Liver (tissue), 9 donors: ENCODE data around the gene MRPL19. TPM values are rescaled to one million over a fixed set of nuclear protein-coding genes. Genes with fewer than 3 reads are reported as not detected.

Experiments
- DNase-seq: peaks from one replicate; pipeline ENCODE4 v3.0.0-alpha.2; 2017; ENCODE audit warnings: low spot score
- H3K27ac ChIP-seq, 2 donors: one replicate each; pipeline ENCODE4 v1.7.0; 2013; ENCODE audit warnings: inconsistent platforms in 2 of 2, low read length in 2 of 2, control low read depth in 1 of 2, low read depth in 1 of 2, mild to moderate bottlenecking in 1 of 2
- H3K27me3 ChIP-seq, 4 donors: one replicate each; pipeline versions ENCODE4 v1.6.1 to v1.7.0; 2013; ENCODE audit warnings: low read length in 3 of 4, inconsistent platforms in 1 of 4, mild to moderate bottlenecking in 1 of 4, moderate library complexity in 1 of 4; ENCODE audit not compliant: control insufficient read depth in 4 of 4, insufficient read depth in 4 of 4
- H3K36me3 ChIP-seq, 4 donors: one replicate each; pipeline versions ENCODE4 v1.6.1 to v1.7.0; 2013; ENCODE audit warnings: low read length in 3 of 4, mild to moderate bottlenecking in 3 of 4, low read depth in 1 of 4, moderate library complexity in 1 of 4; ENCODE audit not compliant: control insufficient read depth in 4 of 4, insufficient read depth in 3 of 4
- H3K4me1 ChIP-seq, 4 donors: one replicate each; pipeline versions ENCODE4 v1.6.1 to v1.7.0; 2013; ENCODE audit warnings: low read length in 3 of 4, mild to moderate bottlenecking in 3 of 4, moderate library complexity in 1 of 4; ENCODE audit not compliant: control insufficient read depth in 4 of 4, insufficient read depth in 4 of 4
- H3K4me3 ChIP-seq, 3 donors: one replicate each; pipeline versions ENCODE4 v1.6.1 to v1.7.0; 2013; ENCODE audit warnings: low read length in 3 of 3, control low read depth in 1 of 3, low read depth in 1 of 3, mild to moderate bottlenecking in 1 of 3
- H3K9ac ChIP-seq, 2 donors: one replicate each; pipeline ENCODE4 v1.7.0; 2013; ENCODE audit warnings: low read length in 2 of 2, mild to moderate bottlenecking in 2 of 2, moderate library complexity in 2 of 2, control low read depth in 1 of 2, low read depth in 1 of 2
- H3K9me3 ChIP-seq, 4 donors: one replicate each; pipeline versions ENCODE4 v1.6.1 to v1.7.0; 2013; ENCODE audit warnings: low read length in 3 of 4; ENCODE audit not compliant: control insufficient read depth in 4 of 4
- FOXA1 ChIP-seq: IDR thresholded peaks from 2 replicates; pipeline ENCODE4 v1.6.1; 2016; ENCODE audit warnings: antibody characterized with exemption
- FOXA2 ChIP-seq: IDR thresholded peaks from 2 replicates; pipeline ENCODE4 v1.6.1; 2016; ENCODE audit warnings: antibody characterized with exemption
- GABPA ChIP-seq, 2 donors: IDR thresholded peaks in 1 of 2; conservative IDR thresholded peaks in 1 of 2; 2 replicates each; pipeline ENCODE4 v1.6.1; 2016; ENCODE audit warnings: antibody characterized with exemption in 2 of 2, mild to moderate bottlenecking in 1 of 2, moderate library complexity in 1 of 2
- HNF4A ChIP-seq, 2 donors: conservative IDR thresholded peaks; 2 replicates each; pipeline ENCODE4 v1.6.1; 2016; ENCODE audit warnings: antibody characterized with exemption in 2 of 2, mild to moderate bottlenecking in 2 of 2
- HNF4G ChIP-seq: IDR thresholded peaks from 2 replicates; pipeline ENCODE4 v1.6.1; 2016; ENCODE audit warnings: antibody characterized with exemption
- JUND ChIP-seq, 2 donors: IDR thresholded peaks; 2 replicates each; pipeline ENCODE4 v1.6.1; 2016; ENCODE audit warnings: antibody characterized with exemption in 2 of 2
- NR2F2 ChIP-seq: IDR thresholded peaks from 2 replicates; pipeline ENCODE4 v1.6.1; 2016; ENCODE audit warnings: antibody characterized with exemption
- RAD21 ChIP-seq, 2 donors: IDR thresholded peaks; 2 replicates each; pipeline ENCODE4 v1.6.1; 2016; ENCODE audit warnings: antibody characterized with exemption in 2 of 2, mild to moderate bottlenecking in 2 of 2
- RXRA ChIP-seq, 2 donors: IDR thresholded peaks; 2 replicates each; pipeline ENCODE4 v1.6.1; 2017 to 2018; ENCODE audit warnings: antibody characterized with exemption in 2 of 2, mild to moderate bottlenecking in 1 of 2
- SP1 ChIP-seq: IDR thresholded peaks from 2 replicates; pipeline ENCODE4 v1.6.1; 2018; ENCODE audit warnings: antibody characterized with exemption, mild to moderate bottlenecking
- TAF1 ChIP-seq: conservative IDR thresholded peaks from 2 replicates; pipeline ENCODE4 v1.6.1; 2016; ENCODE audit warnings: antibody characterized with exemption, mild to moderate bottlenecking
- YY1 ChIP-seq: IDR thresholded peaks from 2 replicates; pipeline ENCODE4 v1.6.1; 2016; ENCODE audit warnings: antibody characterized with exemption, mild to moderate bottlenecking
- WGBS: extraction: QIAGEN DNeasy Blood & Tissue Kit; methylation state at CpG from one replicate; pipeline ENCODE4 v1.1.7; 2013; 5-methylcytosine and 5-hydroxymethylcytosine counted together
- polyA plus RNA-seq, 2 donors: library from polyadenylated mRNA; stranded (reverse) in 1 of 2; unstranded in 1 of 2; fragments of 200-250 nt in 1 of 2; fragments of >200 nt in 1 of 2; fragmentation: Nextera tagmentation in 1 of 2; extraction: Ambion mirVana in 1 of 2; gene quantifications; one replicate each; pipeline versions ENCODE4 v1.2.1 to v1.2.3, GENCODE V29; 2013 to 2015
- total RNA-seq, 2 donors: library from RNA; depleted of rRNA; stranded (reverse); fragments of >200 nt; gene quantifications; one replicate each; pipeline ENCODE4 v1.2.3, GENCODE V29; 2014
- TF ChIP-seq, protein P1 (sequence below): IDR thresholded peaks from 2 replicates; pipeline ENCODE4 v1.6.1; 2016; ENCODE audit warnings: antibody characterized with exemption
- TF ChIP-seq, protein P2 (sequence below): IDR thresholded peaks from 2 replicates; pipeline ENCODE4 v1.6.1; 2016; ENCODE audit warnings: antibody characterized with exemption
- TF ChIP-seq, protein P3 (sequence below): fragments of 150-350 bp; IDR thresholded peaks from 2 replicates; pipeline ENCODE4 v1.5.1; 2017; ENCODE audit warnings: improper control_type of control experiment, low read depth, low read length; ENCODE audit not compliant: missing input control
- TF ChIP-seq, protein P4 (sequence below): IDR thresholded peaks from 2 replicates; pipeline ENCODE4 v1.6.1; 2016; ENCODE audit warnings: antibody characterized with exemption, mild to moderate bottlenecking
- donor health status: healthy.
- donor health status: healthy.
- donor health status: healthy.
- donor health status: healthy.
- donor health status: healthy.

Gene MRPL19
- total and polyA plus RNA-seq, 4 donors: 34.8 to 58.5 (median 42.6) TPM

DNA sequence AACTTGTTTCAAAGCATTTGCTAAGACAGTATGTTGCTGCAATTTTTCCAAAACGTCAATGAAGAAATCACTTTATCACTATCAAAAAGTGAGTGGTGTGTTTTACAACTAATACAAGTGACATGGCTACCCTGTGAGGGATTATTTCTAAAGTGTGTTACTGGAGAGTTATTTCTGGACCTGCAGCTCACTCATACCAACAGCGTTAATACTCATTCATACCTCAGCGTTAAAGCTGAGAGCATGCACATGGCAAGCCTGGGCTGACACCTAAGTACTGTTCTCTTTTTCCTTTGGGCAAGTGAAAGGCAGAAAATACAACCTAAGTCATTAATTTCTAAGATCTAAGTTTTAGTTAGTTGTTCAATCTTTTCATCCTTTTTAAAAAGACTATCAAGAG lies 13.0 kb upstream of the MRPL19 start:
- DNase-seq: no peak
- WGBS: 76% methylated on average over 3 of the region's 3 CpGs
- H3K4me1 ChIP-seq: no peaks in the 10 kb centered on the region
- no peaks in the 10 kb centered on the region for H3K36me3 ChIP-seq
- no peaks in the 10 kb centered on the region for H3K9me3 ChIP-seq
- TF ChIP-seq, protein P1, sequence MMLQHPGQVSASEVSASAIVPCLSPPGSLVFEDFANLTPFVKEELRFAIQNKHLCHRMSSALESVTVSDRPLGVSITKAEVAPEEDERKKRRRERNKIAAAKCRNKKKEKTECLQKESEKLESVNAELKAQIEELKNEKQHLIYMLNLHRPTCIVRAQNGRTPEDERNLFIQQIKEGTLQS: no peak
- TF ChIP-seq FOXA2: no peak
- no peak for TF ChIP-seq RAD21 (IDR thresholded peaks at IDR 0.05)
- no peak for TF ChIP-seq HNF4G
- no peak for TF ChIP-seq HNF4A (conservative IDR thresholded peaks at IDR 0.05)
- TF ChIP-seq YY1: no peak
- TF ChIP-seq, protein P2, sequence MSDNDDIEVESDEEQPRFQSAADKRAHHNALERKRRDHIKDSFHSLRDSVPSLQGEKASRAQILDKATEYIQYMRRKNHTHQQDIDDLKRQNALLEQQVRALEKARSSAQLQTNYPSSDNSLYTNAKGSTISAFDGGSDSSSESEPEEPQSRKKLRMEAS: no peak
- no peak for TF ChIP-seq SP1
- no peak for TF ChIP-seq NR2F2
- H3K27me3 ChIP-seq: no peaks in the 10 kb centered on the region
- no peak overlapping the region for H3K27ac ChIP-seq
- H3K9ac ChIP-seq: no peak overlapping the region
- no peak overlapping the region for H3K4me3 ChIP-seq

DNA sequence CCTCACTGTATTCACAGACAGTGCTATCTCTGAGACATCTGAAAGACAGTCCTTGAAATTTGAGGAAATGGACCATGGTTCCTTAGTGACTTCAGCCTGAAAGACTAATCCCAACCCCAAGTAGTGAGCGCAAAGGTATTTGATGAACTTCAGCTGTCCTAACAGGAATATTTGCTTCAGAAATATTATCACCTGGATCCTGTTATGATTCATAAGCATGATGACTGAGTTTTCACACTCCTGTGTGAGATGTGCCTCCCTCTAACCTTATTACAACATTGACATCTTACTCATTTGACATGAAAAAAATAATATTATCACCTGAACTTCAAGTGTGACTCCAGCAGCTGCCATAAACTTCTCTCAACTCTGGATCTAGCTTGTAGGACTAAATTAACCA lies 11.6 kb upstream of the MRPL19 start:
- Histone ChIP-seq H3K27ac (no peak overlapping the region), H3K4me1 (no peaks in the 10 kb centered on the region), H3K36me3 (no peaks in the 10 kb centered on the region), H3K9ac (no peak overlapping the region), H3K9me3 (no peaks in the 10 kb centered on the region), H3K27me3 (no peaks in the 10 kb centered on the region), H3K4me3 (no peak overlapping the region)
- no peak for DNase-seq
- TF ChIP-seq RAD21 (IDR thresholded peaks at IDR 0.05) (no peak), SP1 (no peak), JUND (IDR thresholded peaks at IDR 0.05) (no peak), HNF4A (conservative IDR thresholded peaks at IDR 0.05) (no peak), TAF1 (no peak), YY1 (no peak), GABPA (IDR thresholded peaks at IDR 0.05 in 1 of 2, conservative IDR thresholded peaks at IDR 0.05 in 1 of 2) (no peak), RXRA (IDR thresholded peaks at IDR 0.05) (no peak), FOXA1 (no peak)
- TF ChIP-seq, protein P1: no peak
- TF ChIP-seq, protein P3, sequence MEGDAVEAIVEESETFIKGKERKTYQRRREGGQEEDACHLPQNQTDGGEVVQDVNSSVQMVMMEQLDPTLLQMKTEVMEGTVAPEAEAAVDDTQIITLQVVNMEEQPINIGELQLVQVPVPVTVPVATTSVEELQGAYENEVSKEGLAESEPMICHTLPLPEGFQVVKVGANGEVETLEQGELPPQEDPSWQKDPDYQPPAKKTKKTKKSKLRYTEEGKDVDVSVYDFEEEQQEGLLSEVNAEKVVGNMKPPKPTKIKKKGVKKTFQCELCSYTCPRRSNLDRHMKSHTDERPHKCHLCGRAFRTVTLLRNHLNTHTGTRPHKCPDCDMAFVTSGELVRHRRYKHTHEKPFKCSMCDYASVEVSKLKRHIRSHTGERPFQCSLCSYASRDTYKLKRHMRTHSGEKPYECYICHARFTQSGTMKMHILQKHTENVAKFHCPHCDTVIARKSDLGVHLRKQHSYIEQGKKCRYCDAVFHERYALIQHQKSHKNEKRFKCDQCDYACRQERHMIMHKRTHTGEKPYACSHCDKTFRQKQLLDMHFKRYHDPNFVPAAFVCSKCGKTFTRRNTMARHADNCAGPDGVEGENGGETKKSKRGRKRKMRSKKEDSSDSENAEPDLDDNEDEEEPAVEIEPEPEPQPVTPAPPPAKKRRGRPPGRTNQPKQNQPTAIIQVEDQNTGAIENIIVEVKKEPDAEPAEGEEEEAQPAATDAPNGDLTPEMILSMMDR: no peak
- TF ChIP-seq, protein P2: no peak
- TF ChIP-seq, protein P4, sequence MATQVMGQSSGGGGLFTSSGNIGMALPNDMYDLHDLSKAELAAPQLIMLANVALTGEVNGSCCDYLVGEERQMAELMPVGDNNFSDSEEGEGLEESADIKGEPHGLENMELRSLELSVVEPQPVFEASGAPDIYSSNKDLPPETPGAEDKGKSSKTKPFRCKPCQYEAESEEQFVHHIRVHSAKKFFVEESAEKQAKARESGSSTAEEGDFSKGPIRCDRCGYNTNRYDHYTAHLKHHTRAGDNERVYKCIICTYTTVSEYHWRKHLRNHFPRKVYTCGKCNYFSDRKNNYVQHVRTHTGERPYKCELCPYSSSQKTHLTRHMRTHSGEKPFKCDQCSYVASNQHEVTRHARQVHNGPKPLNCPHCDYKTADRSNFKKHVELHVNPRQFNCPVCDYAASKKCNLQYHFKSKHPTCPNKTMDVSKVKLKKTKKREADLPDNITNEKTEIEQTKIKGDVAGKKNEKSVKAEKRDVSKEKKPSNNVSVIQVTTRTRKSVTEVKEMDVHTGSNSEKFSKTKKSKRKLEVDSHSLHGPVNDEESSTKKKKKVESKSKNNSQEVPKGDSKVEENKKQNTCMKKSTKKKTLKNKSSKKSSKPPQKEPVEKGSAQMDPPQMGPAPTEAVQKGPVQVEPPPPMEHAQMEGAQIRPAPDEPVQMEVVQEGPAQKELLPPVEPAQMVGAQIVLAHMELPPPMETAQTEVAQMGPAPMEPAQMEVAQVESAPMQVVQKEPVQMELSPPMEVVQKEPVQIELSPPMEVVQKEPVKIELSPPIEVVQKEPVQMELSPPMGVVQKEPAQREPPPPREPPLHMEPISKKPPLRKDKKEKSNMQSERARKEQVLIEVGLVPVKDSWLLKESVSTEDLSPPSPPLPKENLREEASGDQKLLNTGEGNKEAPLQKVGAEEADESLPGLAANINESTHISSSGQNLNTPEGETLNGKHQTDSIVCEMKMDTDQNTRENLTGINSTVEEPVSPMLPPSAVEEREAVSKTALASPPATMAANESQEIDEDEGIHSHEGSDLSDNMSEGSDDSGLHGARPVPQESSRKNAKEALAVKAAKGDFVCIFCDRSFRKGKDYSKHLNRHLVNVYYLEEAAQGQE: no peak
- WGBS: 3% methylated on average over 1 of the region's 1 CpG
